Liver (tissue), 3 donors: ENCODE data around the gene ARFGAP2.

Source experiments
- EGR1 ChIP-seq, 2 donors: IDR thresholded peaks; 2 replicates each; pipeline ENCODE4 v1.6.1; 2016 to 2018; ENCODE audit warnings: antibody characterized with exemption in 2 of 2, low read depth in 2 of 2
- FOXA2 ChIP-seq: IDR thresholded peaks from 2 replicates; pipeline ENCODE4 v1.6.1; 2016; ENCODE audit warnings: antibody characterized with exemption
- GABPA ChIP-seq, 2 donors: IDR thresholded peaks in 1 of 2; conservative IDR thresholded peaks in 1 of 2; 2 replicates each; pipeline ENCODE4 v1.6.1; 2016; ENCODE audit warnings: antibody characterized with exemption in 2 of 2, mild to moderate bottlenecking in 1 of 2, moderate library complexity in 1 of 2
- TAF1 ChIP-seq: conservative IDR thresholded peaks from 2 replicates; pipeline ENCODE4 v1.6.1; 2016; ENCODE audit warnings: antibody characterized with exemption, mild to moderate bottlenecking
- TF ChIP-seq, protein P1 (sequence below): IDR thresholded peaks from 2 replicates; pipeline ENCODE4 v1.6.1; 2016; ENCODE audit warnings: antibody characterized with exemption, mild to moderate bottlenecking
- TF ChIP-seq, protein P2 (sequence below): fragments of 150-350 bp; IDR thresholded peaks from 2 replicates; pipeline ENCODE4 v1.5.1; 2017; ENCODE audit warnings: improper control_type of control experiment, low read depth, low read length; ENCODE audit not compliant: missing input control
- TF ChIP-seq, protein P3 (sequence below): IDR thresholded peaks from 2 replicates; pipeline ENCODE4 v1.6.1; 2016; ENCODE audit warnings: antibody characterized with exemption
- donor health status: healthy.
- donor health status: healthy.

DNA sequence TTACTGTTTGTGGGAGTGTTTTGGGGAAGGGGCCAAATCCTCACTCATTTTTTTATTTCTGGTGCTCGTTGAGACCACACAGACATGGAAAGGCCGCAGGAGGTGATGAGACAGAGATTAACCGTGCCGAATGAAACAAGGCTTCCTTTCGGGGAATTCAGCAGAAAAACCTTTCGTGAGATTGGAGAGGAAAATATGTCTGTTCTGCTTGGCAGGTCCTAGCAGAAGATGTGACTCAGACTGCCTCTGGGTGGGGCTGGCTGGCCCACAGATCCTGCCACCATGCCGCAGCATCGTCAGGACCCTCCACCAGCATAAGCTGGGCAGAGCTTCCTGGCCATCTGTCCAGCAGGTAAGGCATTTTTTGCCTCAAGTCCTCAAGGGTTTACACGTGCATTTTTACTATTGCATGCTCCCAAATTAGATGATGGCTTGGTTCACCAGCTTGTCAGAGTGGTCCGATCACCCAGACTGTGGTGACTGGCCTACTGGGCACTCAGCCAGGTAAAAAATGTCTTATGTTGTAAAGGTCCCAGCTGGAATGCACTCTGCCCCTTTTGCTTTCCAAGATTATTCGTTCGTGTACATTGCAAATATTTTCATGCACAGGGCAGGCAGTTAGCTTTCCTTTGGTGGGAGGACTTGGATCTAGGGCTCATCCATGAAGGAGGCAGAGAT, 39.6 kb upstream of the ARFGAP2 start:
- TF ChIP-seq, protein P1, sequence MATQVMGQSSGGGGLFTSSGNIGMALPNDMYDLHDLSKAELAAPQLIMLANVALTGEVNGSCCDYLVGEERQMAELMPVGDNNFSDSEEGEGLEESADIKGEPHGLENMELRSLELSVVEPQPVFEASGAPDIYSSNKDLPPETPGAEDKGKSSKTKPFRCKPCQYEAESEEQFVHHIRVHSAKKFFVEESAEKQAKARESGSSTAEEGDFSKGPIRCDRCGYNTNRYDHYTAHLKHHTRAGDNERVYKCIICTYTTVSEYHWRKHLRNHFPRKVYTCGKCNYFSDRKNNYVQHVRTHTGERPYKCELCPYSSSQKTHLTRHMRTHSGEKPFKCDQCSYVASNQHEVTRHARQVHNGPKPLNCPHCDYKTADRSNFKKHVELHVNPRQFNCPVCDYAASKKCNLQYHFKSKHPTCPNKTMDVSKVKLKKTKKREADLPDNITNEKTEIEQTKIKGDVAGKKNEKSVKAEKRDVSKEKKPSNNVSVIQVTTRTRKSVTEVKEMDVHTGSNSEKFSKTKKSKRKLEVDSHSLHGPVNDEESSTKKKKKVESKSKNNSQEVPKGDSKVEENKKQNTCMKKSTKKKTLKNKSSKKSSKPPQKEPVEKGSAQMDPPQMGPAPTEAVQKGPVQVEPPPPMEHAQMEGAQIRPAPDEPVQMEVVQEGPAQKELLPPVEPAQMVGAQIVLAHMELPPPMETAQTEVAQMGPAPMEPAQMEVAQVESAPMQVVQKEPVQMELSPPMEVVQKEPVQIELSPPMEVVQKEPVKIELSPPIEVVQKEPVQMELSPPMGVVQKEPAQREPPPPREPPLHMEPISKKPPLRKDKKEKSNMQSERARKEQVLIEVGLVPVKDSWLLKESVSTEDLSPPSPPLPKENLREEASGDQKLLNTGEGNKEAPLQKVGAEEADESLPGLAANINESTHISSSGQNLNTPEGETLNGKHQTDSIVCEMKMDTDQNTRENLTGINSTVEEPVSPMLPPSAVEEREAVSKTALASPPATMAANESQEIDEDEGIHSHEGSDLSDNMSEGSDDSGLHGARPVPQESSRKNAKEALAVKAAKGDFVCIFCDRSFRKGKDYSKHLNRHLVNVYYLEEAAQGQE = no peak
- TF ChIP-seq, protein P2, sequence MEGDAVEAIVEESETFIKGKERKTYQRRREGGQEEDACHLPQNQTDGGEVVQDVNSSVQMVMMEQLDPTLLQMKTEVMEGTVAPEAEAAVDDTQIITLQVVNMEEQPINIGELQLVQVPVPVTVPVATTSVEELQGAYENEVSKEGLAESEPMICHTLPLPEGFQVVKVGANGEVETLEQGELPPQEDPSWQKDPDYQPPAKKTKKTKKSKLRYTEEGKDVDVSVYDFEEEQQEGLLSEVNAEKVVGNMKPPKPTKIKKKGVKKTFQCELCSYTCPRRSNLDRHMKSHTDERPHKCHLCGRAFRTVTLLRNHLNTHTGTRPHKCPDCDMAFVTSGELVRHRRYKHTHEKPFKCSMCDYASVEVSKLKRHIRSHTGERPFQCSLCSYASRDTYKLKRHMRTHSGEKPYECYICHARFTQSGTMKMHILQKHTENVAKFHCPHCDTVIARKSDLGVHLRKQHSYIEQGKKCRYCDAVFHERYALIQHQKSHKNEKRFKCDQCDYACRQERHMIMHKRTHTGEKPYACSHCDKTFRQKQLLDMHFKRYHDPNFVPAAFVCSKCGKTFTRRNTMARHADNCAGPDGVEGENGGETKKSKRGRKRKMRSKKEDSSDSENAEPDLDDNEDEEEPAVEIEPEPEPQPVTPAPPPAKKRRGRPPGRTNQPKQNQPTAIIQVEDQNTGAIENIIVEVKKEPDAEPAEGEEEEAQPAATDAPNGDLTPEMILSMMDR = no peak
- TF ChIP-seq FOXA2 (no peak), GABPA (IDR thresholded peaks at IDR 0.05 in 1 of 2, conservative IDR thresholded peaks at IDR 0.05 in 1 of 2) (no peak), EGR1 (IDR thresholded peaks at IDR 0.05; ENCODE audit: low read depth in 2 of 2) (no peak), TAF1 (no peak)
- TF ChIP-seq, protein P3, sequence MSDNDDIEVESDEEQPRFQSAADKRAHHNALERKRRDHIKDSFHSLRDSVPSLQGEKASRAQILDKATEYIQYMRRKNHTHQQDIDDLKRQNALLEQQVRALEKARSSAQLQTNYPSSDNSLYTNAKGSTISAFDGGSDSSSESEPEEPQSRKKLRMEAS = no peak
